Activated CD4-positive, alpha-beta T cell treated with anti-CD3 and anti-CD28 coated beads, Interleukin-2, amount 50 U/mL, for 16 hours (primary cell): Measurements from ENCODE around the gene STK32B.

ENCODE experiments used
- DNase-seq: peaks from one replicate; pipeline ENCODE4 v3.0.0-alpha.2; 2020

STK32B gene

GRCh38 chr4:5126857-5127256, 75.6 kb downstream of the STK32B start:
- DNase-seq = no peak

- no peak for DNase-seq
Observed at GRCh38 chr4:5127556-5127955, 76.3 kb downstream of the STK32B start.

- DNase-seq = no peak
Observed at GRCh38 chr4:5128569-5128968, 77.3 kb downstream of the STK32B start.

GRCh38 chr4:5133201-5133600, 81.9 kb downstream of the STK32B start:
- no peak for DNase-seq

- DNase-seq = no peak
Observed at GRCh38 chr4:5133933-5134594, 82.8 kb downstream of the STK32B start.

- no peak for DNase-seq
Observed at GRCh38 chr4:5134620-5135019, 83.3 kb downstream of the STK32B start.

- no peak for DNase-seq
Observed at GRCh38 chr4:5137226-5137625, 85.9 kb downstream of the STK32B start.

- no peak for DNase-seq
Observed at GRCh38 chr4:5137927-5138326, 86.6 kb downstream of the STK32B start.

- no peak for DNase-seq
Observed at GRCh38 chr4:5138389-5138788, 87.1 kb downstream of the STK32B start.

- DNase-seq = no peak
Observed at GRCh38 chr4:5139141-5139540, 87.9 kb downstream of the STK32B start.

- DNase-seq = no peak
Observed at GRCh38 chr4:5141802-5142201, 90.5 kb downstream of the STK32B start.

- no peak for DNase-seq
Observed at GRCh38 chr4:5142726-5143125, 91.4 kb downstream of the STK32B start.

- no peak for DNase-seq
Observed at GRCh38 chr4:5143306-5143861, 92.1 kb downstream of the STK32B start.

GRCh38 chr4:5143940-5144339, 92.7 kb downstream of the STK32B start:
- DNase-seq = no peak

GRCh38 chr4:5144384-5144783, 93.1 kb downstream of the STK32B start:
- DNase-seq = no peak

GRCh38 chr4:5146248-5146647, 95.0 kb downstream of the STK32B start:
- no peak for DNase-seq

- no peak for DNase-seq
Observed at GRCh38 chr4:5152521-5152920, 101.2 kb downstream of the STK32B start.

- no peak for DNase-seq
Observed at GRCh38 chr4:5156682-5157081, 105.4 kb downstream of the STK32B start.

GRCh38 chr4:5157791-5158770, 106.8 kb downstream of the STK32B start:
- DNase-seq = no peak

- DNase-seq = no peak
Observed at GRCh38 chr4:5158825-5159224, 107.5 kb downstream of the STK32B start.

GRCh38 chr4:5160668-5161067, 109.4 kb downstream of the STK32B start:
- no peak for DNase-seq

- DNase-seq = no peak
Observed at GRCh38 chr4:5162909-5163508, 111.7 kb downstream of the STK32B start.

- DNase-seq = no peak
Observed at GRCh38 chr4:5164221-5164912, 113.1 kb downstream of the STK32B start.
